HG02973 (cell line): ENCODE results near the gene ZYG11B.
"Not testable (repeated sequence)": the region's sequence is repeated elsewhere in the genome, so short reads cannot be mapped to it uniquely, and the experiment has no call there.

ENCODE experiments used
- ATAC-seq: cut with Tn5 transposase; IDR thresholded peaks from one replicate; pipeline ENCODE4 v1.9.1; 2021; ENCODE audit warnings: moderate library complexity; ENCODE audit not compliant: unreplicated experiment

Gene ZYG11B

DNA sequence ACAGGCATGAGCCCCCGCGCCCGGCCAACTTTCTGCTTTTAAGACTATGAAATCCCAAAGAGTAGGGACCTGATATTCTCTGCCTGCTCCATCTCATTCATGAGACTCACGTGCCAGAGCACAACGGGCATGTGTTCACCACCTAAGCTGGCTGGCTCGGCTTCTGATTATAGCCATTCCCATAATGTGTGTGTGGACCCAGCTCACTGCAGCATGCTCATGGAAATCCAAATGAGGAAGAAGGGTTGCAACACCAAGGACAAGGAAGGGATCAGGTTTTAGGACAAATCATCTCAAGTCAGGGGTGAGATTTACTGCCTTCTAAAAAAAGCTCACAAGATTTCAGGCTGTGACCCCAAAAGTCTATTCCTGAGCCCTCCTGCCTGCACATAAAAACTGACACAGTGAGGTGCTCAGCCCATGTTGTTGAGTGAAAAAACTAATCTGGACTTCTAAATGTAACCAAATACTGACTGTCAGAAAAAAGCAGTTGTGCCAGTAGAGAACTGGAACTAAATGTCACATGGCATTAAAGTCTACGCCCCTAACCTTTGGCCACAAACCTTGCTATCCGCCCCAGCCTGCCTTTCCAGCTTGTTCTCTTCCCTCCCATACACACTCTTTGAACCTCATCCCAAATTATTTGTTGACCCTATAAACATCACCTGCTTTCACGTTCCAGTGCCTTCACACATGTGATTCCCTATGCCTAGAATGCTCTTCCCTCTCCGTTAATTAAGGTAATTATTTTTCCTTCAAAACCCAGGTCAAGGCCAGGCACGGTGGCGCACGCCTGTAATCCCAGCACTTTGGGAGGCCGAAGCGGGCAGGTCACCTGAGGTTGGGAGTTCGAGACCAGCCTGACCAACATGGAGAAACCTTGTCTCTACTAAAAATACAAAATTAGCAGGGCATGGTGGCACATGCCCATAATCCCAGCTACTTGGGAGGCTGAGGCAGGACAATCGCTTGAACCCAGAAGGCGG is 19.0 kb upstream of the ZYG11B start:
- no peak for ATAC-seq

DNA sequence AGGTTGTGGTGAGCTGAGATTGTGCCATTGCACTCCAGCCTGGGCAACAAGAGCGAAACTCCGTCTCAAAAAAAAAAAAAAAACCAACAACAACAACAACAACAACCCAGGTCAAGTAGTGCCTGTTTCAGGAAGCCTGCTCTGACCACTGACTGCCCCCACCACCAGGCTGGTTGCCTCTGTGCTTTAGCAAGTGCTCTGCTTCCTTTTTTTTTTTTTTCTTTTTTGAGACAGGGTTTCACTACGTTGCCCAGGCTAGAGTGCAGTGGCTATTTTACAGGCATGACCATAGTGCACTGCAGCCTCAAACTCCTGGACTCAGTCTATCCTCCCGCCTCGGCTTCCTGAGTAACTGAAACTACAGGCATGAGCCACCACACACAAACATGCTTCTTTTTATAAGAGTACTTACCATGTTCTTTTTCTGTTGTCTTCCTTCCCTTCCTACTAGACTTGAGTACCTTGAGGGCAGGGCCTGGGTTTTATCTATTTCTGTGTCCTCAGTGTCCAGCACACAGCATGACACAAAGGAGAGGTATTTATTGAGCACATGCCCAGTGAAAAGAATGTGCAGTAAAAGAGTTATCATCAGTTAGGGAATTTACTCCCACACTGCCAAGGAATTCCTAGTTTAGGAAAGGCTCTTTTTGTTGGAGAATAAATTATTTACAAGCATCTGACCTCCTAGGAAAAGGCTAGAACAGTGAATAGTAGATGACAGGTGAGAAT is 18.2 kb upstream of the ZYG11B start:
- ATAC-seq: no peak

DNA sequence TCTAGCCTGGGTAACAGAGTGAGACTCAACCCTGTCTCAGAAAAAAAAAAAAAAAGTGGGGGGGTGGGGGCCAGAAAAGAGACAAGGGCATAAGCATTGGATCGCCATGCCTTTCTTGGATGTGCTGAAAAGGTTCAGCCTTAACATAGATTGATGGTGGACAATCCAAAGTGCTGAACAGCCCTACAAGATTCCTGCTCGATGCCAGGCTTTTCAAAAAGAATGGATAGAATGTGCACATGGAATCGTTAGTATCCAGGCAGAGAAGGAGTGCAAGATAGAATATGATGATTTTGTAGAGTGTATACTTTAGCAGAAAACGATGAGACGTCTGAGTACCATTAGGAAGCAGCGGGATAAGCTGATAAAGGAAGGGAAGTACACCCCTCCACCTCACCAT is 17.2 kb upstream of the ZYG11B start:
- ATAC-seq: no peak

DNA sequence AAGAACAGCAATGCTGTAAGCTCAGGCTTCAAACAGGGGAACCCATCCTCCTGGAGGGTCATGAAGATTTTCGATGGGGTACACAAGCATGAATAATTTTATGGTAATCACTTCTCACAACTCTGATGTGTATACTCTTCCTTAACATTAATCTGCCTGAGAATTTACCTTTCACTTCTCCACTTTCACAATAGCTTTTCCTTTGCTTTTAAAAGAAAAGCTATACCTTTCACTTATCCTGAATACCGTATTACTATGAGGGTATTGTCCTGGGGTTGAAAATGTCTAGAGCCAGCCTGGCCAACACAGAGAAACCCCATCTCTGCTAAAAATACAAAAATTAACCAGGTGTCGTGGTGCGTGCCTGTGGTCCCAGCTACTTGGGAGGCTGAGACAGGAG is 12.7 kb upstream of the ZYG11B start:
- no peak for ATAC-seq

DNA sequence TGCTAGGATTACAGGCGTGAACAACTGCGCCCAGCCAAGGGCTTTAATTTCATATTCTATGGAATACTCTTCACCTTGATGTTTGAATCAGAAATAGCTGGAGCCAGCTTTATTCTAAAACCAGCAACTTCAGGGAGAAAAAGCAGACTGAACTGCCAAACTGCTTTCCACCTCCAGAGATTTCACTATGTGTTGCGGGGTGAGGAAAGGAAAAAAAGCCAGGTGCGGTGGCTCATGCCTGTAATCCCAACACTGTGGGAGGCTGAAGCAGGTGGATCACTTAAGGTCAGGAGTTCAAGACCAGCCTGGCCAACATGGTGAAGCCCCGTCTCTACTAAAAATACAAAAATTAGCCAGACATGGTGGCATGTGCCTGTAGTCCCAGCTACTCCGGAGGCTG is 11.0 kb upstream of the ZYG11B start:
- ATAC-seq: not testable (repeated sequence)

DNA sequence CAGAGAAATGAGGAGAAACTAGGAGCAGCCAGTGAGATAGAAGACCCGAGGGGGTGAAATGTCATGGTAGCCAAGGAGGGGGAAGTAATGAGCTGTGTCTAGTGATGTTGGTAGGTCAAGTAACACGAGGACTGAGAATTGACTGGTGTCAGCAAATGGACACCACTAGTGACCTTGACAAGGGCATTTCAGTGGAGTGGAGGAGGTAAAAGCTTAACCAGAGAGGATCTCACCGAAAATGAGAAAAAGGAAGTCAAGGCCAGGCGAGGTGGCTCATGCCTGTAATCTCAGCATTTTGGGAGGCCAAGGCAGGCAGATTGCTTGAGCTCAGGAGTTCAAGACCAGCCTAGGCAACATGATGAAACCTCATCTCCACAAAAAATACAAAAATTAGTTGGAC is 3.0 kb upstream of the ZYG11B start:
- ATAC-seq: no peak

DNA sequence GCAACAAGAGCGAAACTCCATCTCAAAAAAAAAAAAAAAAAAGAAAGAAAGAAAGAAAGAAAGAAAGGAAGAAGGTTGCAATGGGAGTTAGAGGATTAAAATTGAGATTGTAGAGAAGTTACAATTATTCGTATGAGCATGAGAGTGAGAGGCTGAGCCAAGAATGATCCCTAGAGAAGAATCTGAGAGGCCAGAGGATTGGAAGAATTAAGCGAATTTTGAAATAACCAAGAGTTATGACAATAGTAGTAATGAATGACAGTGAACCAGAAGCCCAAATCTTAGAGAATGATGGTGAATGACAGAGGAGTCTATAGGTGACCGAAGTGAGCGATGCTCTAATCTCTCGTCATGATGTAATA is 369 bp upstream of the ZYG11B start:
- no peak for ATAC-seq

DNA sequence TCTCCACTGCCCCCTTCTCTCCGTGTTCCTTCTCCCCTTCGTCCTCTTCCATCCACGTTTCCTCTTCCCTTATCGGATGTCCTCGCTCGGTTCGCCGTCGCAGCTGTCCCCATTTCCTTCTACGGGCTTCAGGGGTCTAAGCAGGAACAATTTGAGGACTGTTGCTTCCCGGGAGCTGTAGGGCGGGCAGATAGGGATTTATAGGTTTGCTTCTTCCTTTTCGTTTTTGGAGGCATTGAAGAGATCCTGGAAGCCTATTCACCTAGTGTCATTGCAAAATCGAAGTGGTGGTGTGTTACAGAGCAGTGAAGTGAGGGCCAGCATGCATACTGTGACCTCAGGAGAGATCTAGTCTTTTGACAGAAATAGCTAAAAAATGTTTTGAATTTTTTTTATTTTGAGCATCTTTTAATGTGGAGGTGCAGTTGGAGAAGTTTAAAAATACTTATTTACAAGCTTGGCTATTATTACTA is 897 bp downstream of the ZYG11B start:
- ATAC-seq: no peak

DNA sequence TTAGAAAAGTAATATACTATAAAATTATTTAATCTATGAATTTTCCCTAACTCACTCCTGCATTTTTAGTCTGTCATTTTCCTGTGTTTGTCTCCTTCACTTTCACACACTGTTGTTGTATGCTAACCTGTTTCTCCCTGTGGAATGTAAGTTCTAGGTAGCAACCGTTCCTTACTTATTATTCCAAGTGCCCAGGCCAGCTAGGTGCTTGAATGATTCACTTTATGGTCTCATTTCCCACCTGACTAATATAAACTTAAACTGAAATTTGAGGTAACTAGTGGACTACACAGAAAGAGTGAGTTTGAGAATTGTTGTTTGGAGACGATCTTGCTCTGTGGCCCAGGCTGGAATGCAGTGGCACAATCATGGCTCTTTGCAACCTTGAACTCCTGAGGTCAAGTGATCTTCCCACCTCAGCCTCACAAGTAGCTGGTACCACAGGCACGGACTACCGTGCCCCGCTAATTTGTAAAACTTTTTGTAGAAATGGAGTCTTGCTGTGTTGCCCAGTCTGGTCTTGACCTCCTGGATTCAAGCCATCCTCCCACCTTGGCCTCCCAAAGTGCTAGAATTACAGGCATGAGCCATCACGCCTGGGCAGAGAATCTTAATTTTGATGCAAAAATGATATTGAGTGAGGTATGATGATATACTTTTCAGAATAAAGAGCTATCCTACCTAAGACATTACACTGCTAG is 1.9 kb downstream of the ZYG11B start:
- ATAC-seq: no peak

DNA sequence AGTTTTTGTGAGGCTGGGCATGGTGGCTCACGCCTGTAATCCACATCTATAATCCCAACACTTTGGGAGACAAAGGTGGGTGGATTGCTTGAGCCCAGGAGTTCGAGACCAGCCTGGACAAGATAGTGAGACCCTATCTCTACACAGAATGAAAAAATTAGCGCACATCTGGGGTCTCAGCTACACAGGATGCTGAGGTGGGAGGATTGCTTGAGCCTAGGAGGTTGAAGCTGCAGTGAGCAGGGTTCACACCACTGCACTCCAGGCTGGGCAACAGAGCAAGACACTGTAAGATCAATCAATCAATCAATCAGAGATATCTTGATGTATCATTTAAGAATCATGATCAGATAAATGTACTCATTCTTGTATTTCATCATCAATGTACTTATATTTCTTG is 7.1 kb downstream of the ZYG11B start:
- no peak for ATAC-seq

DNA sequence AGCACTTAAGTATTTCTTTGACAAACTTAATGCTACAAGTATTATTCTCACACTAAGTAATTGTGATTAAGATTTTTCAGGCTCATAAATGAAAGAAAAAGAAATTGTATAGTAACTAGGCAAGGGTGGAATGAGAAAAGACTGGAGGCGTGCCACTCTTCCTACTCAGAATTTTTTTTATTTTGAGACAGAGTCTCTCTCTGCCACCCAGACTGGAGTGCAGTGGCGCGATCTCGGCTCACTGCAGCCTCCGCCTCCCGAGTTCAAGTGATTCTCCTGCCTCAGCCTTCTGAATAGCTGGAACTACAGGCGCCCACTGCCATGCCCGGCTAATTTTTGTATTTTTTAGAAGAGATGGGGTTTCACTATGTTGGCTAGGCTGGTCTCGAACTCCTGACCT is 9.1 kb downstream of the ZYG11B start:
- not testable (repeated sequence) for ATAC-seq

DNA sequence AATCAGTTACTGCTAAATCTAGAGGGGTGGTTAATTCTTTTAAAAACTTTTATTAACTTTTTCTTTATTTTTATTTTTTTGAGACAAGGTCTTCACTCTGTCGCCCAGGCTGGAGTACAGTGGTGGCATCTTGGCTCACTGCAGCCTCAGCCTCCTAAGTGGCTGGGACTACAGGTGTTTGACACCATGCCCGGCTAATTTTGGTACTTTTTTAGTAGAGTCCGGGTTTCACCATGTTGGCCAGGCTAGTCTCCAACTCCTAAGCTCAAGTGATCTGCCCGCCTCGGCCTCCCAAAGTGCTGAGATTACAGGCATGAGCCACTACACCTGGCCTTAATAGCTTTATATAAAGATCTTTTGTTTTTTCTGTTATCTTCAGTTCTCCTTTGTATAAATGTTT is 11.9 kb downstream of the ZYG11B start:
- no peak for ATAC-seq

DNA sequence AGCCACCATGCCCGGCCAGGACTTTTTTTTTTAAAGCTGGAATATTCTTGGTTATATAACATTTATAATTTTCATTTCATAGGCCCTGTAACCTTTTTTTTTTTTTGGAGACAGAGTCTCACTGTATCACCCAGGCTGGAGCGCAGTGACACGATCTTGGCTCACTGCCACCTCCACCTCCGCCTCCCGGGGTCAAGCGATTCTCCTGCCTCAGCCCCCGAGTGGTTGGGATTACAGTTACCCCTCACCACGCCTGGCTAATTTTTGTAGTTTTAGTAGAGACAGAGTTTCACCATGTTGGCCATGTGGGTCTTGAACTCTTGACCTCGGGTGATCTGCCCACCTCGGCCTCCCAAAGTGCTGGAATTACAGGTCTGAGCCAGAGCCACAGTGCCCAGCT is 12.6 kb downstream of the ZYG11B start:
- ATAC-seq: no peak

DNA sequence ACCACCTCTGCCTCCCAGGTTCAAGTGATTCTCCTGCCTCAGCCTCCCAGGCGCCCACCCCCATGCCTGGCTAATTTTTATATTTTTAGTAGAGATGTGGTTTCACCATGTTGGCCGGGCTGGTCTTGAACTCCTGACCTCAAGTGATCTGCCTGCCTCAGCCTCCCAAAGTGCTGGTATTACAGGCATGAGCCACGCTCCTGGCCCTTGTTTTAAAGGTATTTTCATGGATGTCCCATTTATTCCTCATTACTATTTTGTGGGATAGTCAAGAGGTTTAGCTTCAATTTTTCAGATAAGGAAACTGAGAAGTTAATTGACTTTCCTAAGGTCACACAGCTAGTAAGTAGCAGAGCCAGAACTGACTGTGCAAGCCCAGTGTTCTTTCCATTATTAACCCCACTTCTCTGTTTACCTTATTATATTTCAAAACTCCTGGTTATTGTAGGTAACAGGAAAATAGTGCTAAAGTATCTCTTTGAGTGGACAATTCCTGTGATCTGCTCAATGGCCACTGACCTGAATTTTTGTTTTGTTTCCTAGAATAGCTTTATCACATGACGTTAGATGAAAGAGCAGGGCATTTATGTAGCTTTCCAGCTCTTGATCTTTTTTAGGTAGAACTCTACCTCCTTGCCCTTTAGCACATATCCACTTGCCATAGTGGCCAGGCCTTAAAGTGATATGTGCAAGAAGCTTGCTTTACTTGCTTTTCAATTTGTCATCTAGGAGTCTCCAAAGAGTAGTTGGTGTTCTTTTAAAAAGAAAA is 13.6 kb downstream of the ZYG11B start:
- ATAC-seq: no peak

DNA sequence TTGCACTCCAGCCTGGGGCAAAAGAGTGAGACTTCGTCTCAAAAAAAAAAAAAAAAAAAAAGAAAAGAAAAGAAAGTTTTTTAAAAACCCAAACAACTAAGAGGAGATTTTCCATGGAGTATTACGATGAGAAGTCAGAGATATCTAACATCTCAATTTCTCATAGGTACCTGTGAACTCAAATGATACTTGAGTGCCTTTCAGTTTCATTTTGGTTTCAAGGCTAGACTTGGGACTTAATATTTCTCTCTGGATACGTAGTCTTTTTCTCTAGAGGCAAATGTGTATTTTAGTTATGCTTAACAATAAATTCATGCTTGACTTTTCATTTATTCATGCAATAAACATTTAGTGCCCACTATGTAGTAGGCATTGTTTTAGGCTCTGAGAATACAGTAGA is 15.0 kb downstream of the ZYG11B start:
- ATAC-seq: no peak

DNA sequence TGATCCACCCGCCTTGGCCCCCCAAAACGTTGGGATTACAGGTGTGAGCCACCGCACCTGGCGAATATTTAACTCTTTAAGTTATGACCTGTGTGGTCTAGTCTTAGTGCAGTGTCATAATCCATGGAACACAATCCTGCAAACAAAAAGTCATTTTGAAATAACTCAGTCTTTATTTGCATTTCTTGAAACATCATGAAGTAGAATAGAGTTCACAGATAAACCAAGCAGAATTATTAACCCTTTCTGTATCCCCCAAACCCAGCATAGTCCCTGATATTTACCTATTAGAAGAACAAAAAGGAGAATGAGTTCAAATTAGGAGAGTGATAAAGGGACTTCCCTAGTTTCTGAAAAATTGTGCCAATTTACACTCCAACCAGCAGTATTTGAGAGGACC is 19.9 kb downstream of the ZYG11B start:
- ATAC-seq: no peak

DNA sequence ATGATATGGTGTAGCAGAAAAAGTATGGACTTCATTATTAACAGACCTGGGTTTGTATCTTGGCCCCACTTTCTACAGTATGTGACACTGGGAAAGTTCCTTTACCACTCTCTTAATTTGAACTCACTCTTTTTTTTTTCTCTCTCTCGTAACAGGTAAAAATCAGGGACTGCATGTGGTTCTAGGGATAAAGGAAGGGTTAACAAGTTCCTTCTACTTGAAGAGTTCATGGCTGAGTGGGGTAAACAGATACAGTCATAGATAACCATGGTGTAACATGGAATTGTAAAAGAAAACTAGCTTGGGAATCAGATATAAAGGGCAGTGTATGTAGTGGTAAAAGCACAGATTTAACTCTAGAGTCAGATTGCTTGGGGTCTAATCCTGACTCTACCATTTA is 21.2 kb downstream of the ZYG11B start:
- no peak for ATAC-seq

DNA sequence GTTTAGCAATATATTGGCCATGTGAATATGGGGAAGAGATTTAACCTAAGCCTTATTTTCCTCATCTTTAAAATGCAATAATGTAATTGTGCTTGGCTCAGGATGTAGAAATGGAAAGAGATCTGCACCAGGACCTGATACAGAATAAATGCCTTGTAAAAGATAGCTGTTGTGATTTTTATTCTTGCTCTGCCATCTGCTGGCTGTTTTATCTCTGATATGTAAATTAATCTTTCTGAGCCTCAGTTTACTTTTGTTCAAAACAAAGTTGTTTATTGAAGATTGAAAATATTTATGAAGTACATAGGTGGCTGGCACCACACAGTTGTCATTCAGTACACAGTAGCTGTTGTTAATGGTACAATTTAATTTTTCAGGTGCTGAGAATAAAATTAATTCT is 21.9 kb downstream of the ZYG11B start:
- ATAC-seq: no peak

DNA sequence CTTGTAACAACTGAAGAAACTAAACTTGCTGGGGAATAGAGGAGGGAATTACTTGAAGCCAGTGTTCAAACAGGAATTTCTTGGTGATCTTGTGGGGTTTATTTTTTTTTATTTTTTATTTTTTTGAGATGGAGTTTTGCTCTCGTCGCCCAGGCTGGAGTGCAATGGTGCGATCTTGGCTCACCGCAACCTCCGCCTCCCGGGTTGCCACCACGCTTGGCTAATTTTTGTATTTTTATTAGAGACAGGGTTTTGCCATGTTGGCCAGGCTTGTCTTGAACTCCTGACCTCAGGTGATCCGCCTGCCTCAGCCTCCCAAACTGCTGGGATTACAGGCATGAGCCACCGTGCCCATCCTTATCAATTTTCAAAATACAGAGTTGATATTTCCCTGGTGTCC is 23.2 kb downstream of the ZYG11B start:
- not testable (repeated sequence) for ATAC-seq

DNA sequence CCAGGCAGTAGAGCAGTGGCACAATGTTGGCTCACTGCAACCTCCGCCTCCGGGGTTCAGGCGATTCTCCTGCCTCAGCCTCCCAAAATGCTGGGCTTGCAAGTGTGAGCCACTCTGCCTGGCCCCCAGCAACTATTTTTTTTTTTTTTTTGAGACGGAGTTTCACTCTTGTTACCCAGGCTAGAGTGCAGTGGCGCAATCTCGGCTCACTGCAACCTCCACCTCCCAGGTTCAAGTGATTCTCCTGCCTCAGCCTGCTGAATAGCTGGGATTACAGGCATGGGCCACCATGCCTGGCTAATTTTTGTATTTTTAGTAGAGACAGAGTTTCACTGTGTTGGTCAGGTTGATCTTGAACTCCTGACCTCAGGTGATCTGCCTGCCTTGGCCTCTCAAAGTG is 23.9 kb downstream of the ZYG11B start:
- ATAC-seq: not testable (repeated sequence)
